GM21360 (cell line): ENCODE data around the gene SPACDR.
A peak's percentile ranks its signal among the peaks of the same experiment; 100 is the strongest.

Experiments
- ATAC-seq: cut with Tn5 transposase; IDR thresholded peaks from one replicate; pipeline ENCODE4 v1.9.1; 2021; ENCODE audit warnings: mild to moderate bottlenecking, moderate library complexity; ENCODE audit not compliant: unreplicated experiment

SPACDR gene

GRCh38 chr7:100419660-100420226, 44.3 kb downstream of the SPACDR start:
- ATAC-seq = no peak

- no peak for ATAC-seq
Measured at GRCh38 chr7:100418930-100419659, 45.0 kb downstream of the SPACDR start.

- no peak for ATAC-seq
Measured at GRCh38 chr7:100415448-100415847, 48.6 kb downstream of the SPACDR start.

GRCh38 chr7:100413889-100414288, 50.2 kb downstream of the SPACDR start:
- ATAC-seq = no peak

- no peak for ATAC-seq
Measured at GRCh38 chr7:100413346-100413745, 50.7 kb downstream of the SPACDR start.

- ATAC-seq = no peak
Measured at GRCh38 chr7:100411101-100411500, 53.0 kb downstream of the SPACDR start.

- peak; percentile 64 for ATAC-seq
Measured at GRCh38 chr7:100407285-100408180, 56.5 kb downstream of the SPACDR start.

- no peak for ATAC-seq
Measured at GRCh38 chr7:100406767-100407166, 57.3 kb downstream of the SPACDR start.
